Loucy (cell line): ENCODE results near the gene ZNF761.
"Not testable (repeated sequence)": the region's sequence is repeated elsewhere in the genome, so short reads cannot be mapped to it uniquely, and the experiment has no call there.

Experiments used
- H2AFZ ChIP-seq: fragments of 200-600 bp; sonication (generic); 2 replicates; pipeline ENCODE4 v1.6.0; 2016; ENCODE audit warnings: antibody characterized with exemption, mild to moderate bottlenecking, low read length, moderate library complexity
- H3F3A ChIP-seq: fragments of 200-600 bp; 2 replicates; pipeline ENCODE4 v1.6.0; 2016; ENCODE audit warnings: antibody characterized with exemption, low read depth, mild to moderate bottlenecking
- H3K27me3 ChIP-seq: fragments of 200-600 bp; sonication (generic); 2 replicates; pipeline ENCODE4 v1.6.1; 2014; ENCODE audit warnings: low read length, mild to moderate bottlenecking; ENCODE audit not compliant: insufficient read depth, poor library complexity, severe bottlenecking
- H3K36me3 ChIP-seq: fragments of 200-600 bp; sonication (generic); 2 replicates; pipeline ENCODE4 v1.6.1; 2016; ENCODE audit warnings: low read length; ENCODE audit not compliant: insufficient read depth
- H3K4me1 ChIP-seq: fragments of 200-600 bp; sonication (generic); 2 replicates; pipeline ENCODE4 v1.5.1; 2014; ENCODE audit warnings: low read length, mild to moderate bottlenecking; ENCODE audit not compliant: insufficient read depth, poor library complexity, severe bottlenecking
- H3K4me2 ChIP-seq: fragments of 200-600 bp; sonication (generic); 2 replicates; pipeline ENCODE4 v1.6.0; 2014; ENCODE audit warnings: antibody characterized with exemption, low read length, low read depth, mild to moderate bottlenecking; ENCODE audit not compliant: poor library complexity, severe bottlenecking
- H3K4me3 ChIP-seq: fragments of 200-600 bp; sonication (generic); 2 replicates; pipeline ENCODE4 v1.5.1; 2014; ENCODE audit warnings: low read length, mild to moderate bottlenecking, mixed read lengths; ENCODE audit not compliant: poor library complexity, severe bottlenecking
- H3K79me2 ChIP-seq: fragments of 200-600 bp; sonication (generic); 2 replicates; pipeline ENCODE4 v1.6.1; 2014; ENCODE audit warnings: low read length; ENCODE audit not compliant: insufficient read depth
- H3K9ac ChIP-seq: fragments of 200-600 bp; sonication (generic); 2 replicates; pipeline ENCODE4 v1.6.0; 2014; ENCODE audit warnings: mild to moderate bottlenecking, low read depth, low read length, moderate library complexity; ENCODE audit not compliant: poor library complexity, severe bottlenecking
- H3K9me2 ChIP-seq: fragments of 200-600 bp; sonication (generic); replicated peaks from 2 replicates; pipeline ENCODE4 v1.6.1; 2016; ENCODE audit warnings: low read depth, low read length, mixed read lengths
- H3K9me3 ChIP-seq: fragments of 200-600 bp; sonication (generic); 2 replicates; pipeline ENCODE4 v1.6.1; 2014; ENCODE audit warnings: mild to moderate bottlenecking, antibody characterized with exemption, low read length, low read depth; ENCODE audit not compliant: insufficient read depth
- H4K20me1 ChIP-seq: fragments of 200-600 bp; sonication (generic); 2 replicates; pipeline ENCODE4 v1.6.0; 2014; ENCODE audit warnings: antibody characterized with exemption, low read length, mild to moderate bottlenecking; ENCODE audit not compliant: insufficient read depth, poor library complexity, severe bottlenecking
- EZH2phosphoT487 ChIP-seq: fragments of 200-600 bp; IDR thresholded peaks from 2 replicates; pipeline ENCODE4 v1.6.1; 2018; ENCODE audit warnings: antibody characterized with exemption, mild to moderate bottlenecking, moderate library complexity, borderline replicate concordance
- TF ChIP-seq, protein P1 (sequence below): fragments of 200-600 bp; sonication (generic); conservative IDR thresholded peaks from 2 replicates; pipeline ENCODE4 v1.5.1; 2014; ENCODE audit warnings: mild to moderate bottlenecking, antibody characterized with exemption, low read length

Gene ZNF761

DNA sequence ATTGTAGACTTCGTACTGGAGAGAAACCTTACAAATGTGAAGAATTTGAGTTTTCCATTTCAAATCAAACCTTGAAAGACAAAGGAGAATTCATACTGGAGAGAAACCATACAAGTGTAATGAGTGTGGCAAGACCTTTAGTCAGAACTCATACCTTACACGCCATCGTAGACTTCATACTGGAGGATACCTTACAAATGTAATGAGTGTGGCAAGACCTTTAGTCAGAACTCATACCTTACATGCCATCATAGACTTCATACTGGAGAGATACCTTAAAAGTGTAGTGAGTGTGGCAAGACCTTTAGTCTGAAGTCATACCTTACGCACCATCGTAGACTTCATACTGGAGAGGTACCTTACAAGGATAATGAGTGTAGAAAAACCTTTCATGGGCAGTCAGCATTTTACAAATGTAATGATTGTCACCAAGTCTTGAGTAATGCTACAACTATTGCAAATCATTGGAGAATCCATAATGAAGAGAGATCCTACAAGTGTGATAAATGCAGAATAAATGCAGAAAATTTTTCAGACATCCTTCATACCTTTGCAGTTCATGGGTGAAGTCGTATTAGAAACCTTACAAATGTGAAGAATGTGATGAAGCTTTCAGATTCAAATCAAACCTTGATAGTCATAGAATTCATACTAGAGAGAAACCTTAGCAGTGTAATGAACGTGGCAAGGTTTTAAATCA lies 22.1 kb upstream of the ZNF761 start:
- TF ChIP-seq, protein P1, sequence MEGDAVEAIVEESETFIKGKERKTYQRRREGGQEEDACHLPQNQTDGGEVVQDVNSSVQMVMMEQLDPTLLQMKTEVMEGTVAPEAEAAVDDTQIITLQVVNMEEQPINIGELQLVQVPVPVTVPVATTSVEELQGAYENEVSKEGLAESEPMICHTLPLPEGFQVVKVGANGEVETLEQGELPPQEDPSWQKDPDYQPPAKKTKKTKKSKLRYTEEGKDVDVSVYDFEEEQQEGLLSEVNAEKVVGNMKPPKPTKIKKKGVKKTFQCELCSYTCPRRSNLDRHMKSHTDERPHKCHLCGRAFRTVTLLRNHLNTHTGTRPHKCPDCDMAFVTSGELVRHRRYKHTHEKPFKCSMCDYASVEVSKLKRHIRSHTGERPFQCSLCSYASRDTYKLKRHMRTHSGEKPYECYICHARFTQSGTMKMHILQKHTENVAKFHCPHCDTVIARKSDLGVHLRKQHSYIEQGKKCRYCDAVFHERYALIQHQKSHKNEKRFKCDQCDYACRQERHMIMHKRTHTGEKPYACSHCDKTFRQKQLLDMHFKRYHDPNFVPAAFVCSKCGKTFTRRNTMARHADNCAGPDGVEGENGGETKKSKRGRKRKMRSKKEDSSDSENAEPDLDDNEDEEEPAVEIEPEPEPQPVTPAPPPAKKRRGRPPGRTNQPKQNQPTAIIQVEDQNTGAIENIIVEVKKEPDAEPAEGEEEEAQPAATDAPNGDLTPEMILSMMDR: no peak
- no peak for TF ChIP-seq EZH2phosphoT487
- peaks cover 43% of the 10 kb centered on the region; the same call in 1 of the 2 replicates for H3K36me3 ChIP-seq
- no peaks in the 10 kb centered on the region for H4K20me1 ChIP-seq
- H3K4me1 ChIP-seq: no peaks in the 10 kb centered on the region
- H3K4me3 ChIP-seq: no peak overlapping the region
- H2AFZ ChIP-seq: no peak overlapping the region
- no peaks in the 10 kb centered on the region for H3K27me3 ChIP-seq
- H3K9me3 ChIP-seq: peaks cover 26% of the 10 kb centered on the region
- H3K79me2 ChIP-seq: no peaks in the 10 kb centered on the region
- H3K9me2 ChIP-seq: no peaks in the 10 kb centered on the region
- H3K4me2 ChIP-seq: no peak overlapping the region
- H3F3A ChIP-seq: no peaks in the 10 kb centered on the region
- no peak overlapping the region for H3K9ac ChIP-seq

- H3K9ac ChIP-seq, H3K4me3 ChIP-seq, H3K27me3 ChIP-seq, H4K20me1 ChIP-seq, H2AFZ ChIP-seq, H3K9me3 ChIP-seq, H3K4me1 ChIP-seq, H3F3A ChIP-seq, H3K79me2 ChIP-seq, H3K9me2 ChIP-seq, H3K36me3 ChIP-seq, H3K4me2 ChIP-seq: not testable (repeated sequence)
Measured at GRCh38 chr19:53420520-53421315, 11.1 kb upstream of the ZNF761 start.

- H3K4me2 ChIP-seq: no peak overlapping the region
- no peaks in the 10 kb centered on the region for H3K4me1 ChIP-seq
- no peaks in the 10 kb centered on the region for H3K9me2 ChIP-seq
- H2AFZ ChIP-seq: no peak overlapping the region
- no peaks in the 10 kb centered on the region for H3K27me3 ChIP-seq
- H4K20me1 ChIP-seq: no peaks in the 10 kb centered on the region
- no peaks in the 10 kb centered on the region for H3K9me3 ChIP-seq
- no peaks in the 10 kb centered on the region for H3K36me3 ChIP-seq
- H3K79me2 ChIP-seq: no peaks in the 10 kb centered on the region
- TF ChIP-seq, protein P1: no peak
- no peaks in the 10 kb centered on the region for H3F3A ChIP-seq
- H3K9ac ChIP-seq: no peak overlapping the region
- H3K4me3 ChIP-seq: no peak overlapping the region
Measured at GRCh38 chr19:53422551-53422950, 9.2 kb upstream of the ZNF761 start.

DNA sequence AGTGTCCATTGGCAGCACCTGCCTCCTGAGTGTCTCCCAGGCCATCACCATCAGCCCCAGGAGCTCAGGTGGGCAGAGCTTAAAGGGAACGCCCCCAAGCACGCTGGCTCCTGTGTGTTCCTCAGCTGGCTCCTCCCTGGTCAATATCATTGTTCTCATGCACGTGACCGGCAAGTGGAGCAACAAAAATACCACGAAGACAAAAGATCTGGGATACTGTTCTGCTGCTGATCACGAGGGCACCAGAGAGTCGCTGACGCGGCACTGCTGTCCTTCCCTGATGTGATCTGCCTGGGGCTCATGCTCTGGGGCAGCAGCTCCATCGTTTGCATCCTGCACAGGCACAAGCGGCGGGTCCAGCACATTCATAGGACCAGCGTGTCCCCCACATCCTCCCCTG lies 8.7 kb upstream of the ZNF761 start:
- H3K4me2 ChIP-seq, H3F3A ChIP-seq, H3K4me1 ChIP-seq, H3K36me3 ChIP-seq, H3K79me2 ChIP-seq, H3K9me2 ChIP-seq, H3K9me3 ChIP-seq, H4K20me1 ChIP-seq, H3K9ac ChIP-seq, H3K4me3 ChIP-seq, H2AFZ ChIP-seq, H3K27me3 ChIP-seq: not testable (repeated sequence)

DNA sequence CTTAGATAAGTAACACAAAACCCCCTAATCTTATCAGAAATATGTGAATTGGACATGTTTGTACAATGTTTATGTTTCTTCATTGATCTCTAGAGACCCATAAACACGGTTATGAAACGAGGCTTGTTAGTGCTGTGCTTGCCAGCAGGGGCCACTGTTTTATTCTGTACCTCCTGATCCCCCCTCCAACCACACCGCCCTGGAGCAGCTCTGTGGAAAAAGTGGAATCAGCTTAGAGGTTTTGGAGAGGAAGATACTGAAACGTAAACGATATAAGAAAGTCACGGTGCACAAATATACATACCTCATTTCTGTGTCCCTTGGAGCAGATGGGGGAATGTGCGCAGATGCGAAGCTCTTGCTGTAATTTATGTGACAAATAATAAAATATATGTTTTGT lies 8.1 kb upstream of the ZNF761 start:
- not testable (repeated sequence) for H3K4me2 ChIP-seq, H3K4me1 ChIP-seq

More for the DNA sequence above, 8.1 kb upstream of the ZNF761 start:
- not testable (repeated sequence) for H3K79me2 ChIP-seq, H4K20me1 ChIP-seq, H3F3A ChIP-seq, H3K36me3 ChIP-seq, H3K4me3 ChIP-seq, H3K9me3 ChIP-seq, H3K9ac ChIP-seq, H3K9me2 ChIP-seq, H3K27me3 ChIP-seq, H2AFZ ChIP-seq
